Ectodermal cell (in vitro differentiated cells): ENCODE results near the gene TMEM72.

Source experiments
- H3K27ac ChIP-seq: 2 replicates; pipeline ENCODE4 v1.7.0; 2013; ENCODE audit warnings: mild to moderate bottlenecking, low read depth, low read length; ENCODE audit not compliant: insufficient read depth, poor library complexity, severe bottlenecking
- H3K27me3 ChIP-seq: 2 replicates; pipeline ENCODE4 v1.7.0; 2013; ENCODE audit warnings: mild to moderate bottlenecking, low read length; ENCODE audit not compliant: insufficient read depth, control insufficient read depth, poor library complexity, severe bottlenecking
- H3K36me3 ChIP-seq: one replicate; pipeline ENCODE4 v1.7.0; 2013; ENCODE audit warnings: low read length; ENCODE audit not compliant: control insufficient read depth, insufficient read depth
- H3K4me1 ChIP-seq: one replicate; pipeline ENCODE4 v1.7.0; 2013; ENCODE audit warnings: low read length; ENCODE audit not compliant: control insufficient read depth, insufficient read depth
- H3K4me3 ChIP-seq: 2 replicates; pipeline ENCODE4 v1.7.0; 2013; ENCODE audit warnings: low read depth, low read length, control low read depth; ENCODE audit not compliant: insufficient read depth
- H3K9me3 ChIP-seq: 2 replicates; pipeline ENCODE4 v1.7.0; 2013; ENCODE audit warnings: mild to moderate bottlenecking, low read length, moderate library complexity; ENCODE audit not compliant: control insufficient read depth
- WGBS, 2 experiments: methylation state at CpG; one replicate each; pipeline ENCODE4 v1.1.7; 2013; ENCODE audit warnings: missing lambda C conversion rate in 2 of 2; 5-methylcytosine and 5-hydroxymethylcytosine counted together

TMEM72 gene

GRCh38 chr10:44968091-44968490 lies 57.0 kb downstream of the TMEM72 start:
- Histone ChIP-seq H3K27ac (no peak overlapping the region), H3K27me3 (no peaks in the 10 kb centered on the region), H3K9me3 (no peaks in the 10 kb centered on the region), H3K4me3 (no peak overlapping the region), H3K4me1 (peaks cover 32% of the 10 kb centered on the region), H3K36me3 (no peaks in the 10 kb centered on the region)
- 90 to 91% methylated on average over 3 of the region's 3 CpGs for WGBS, 2 experiments

- Histone ChIP-seq H3K36me3 (no peaks in the 10 kb centered on the region), H3K27me3 (peaks cover 3% of the 10 kb centered on the region), H3K9me3 (no peaks in the 10 kb centered on the region), H3K4me1 (peaks cover 31% of the 10 kb centered on the region), H3K4me3 (no peak overlapping the region), H3K27ac (no peak overlapping the region)
- WGBS, 2 experiments: 90 to 93% methylated on average over 11 of the region's 11 CpGs
Observed at GRCh38 chr10:44968500-44969400, 57.6 kb downstream of the TMEM72 start.

GRCh38 chr10:44969854-44970253 lies 58.7 kb downstream of the TMEM72 start:
- Histone ChIP-seq H3K36me3 (no peaks in the 10 kb centered on the region), H3K4me1 (peaks cover 26% of the 10 kb centered on the region), H3K27ac (no peak overlapping the region), H3K9me3 (no peaks in the 10 kb centered on the region), H3K27me3 (peaks cover 13% of the 10 kb centered on the region), H3K4me3 (no peak overlapping the region)
- 92 to 96% methylated on average over 9 of the region's 9 CpGs for WGBS, 2 experiments

GRCh38 chr10:44970812-44971395 lies 59.8 kb downstream of the TMEM72 start:
- H3K27me3 ChIP-seq: peaks cover 19% of the 10 kb centered on the region
- H3K4me3 ChIP-seq: no peak overlapping the region
- H3K9me3 ChIP-seq: no peaks in the 10 kb centered on the region
- peaks cover 15% of the 10 kb centered on the region for H3K4me1 ChIP-seq
- H3K36me3 ChIP-seq: no peaks in the 10 kb centered on the region
- H3K27ac ChIP-seq: no peak overlapping the region
- 90 to 93% methylated on average over 8 of the region's 8 CpGs for WGBS, 2 experiments

GRCh38 chr10:44971434-44971833 lies 60.3 kb downstream of the TMEM72 start:
- WGBS, 2 experiments: 94% methylated on average over 11 of the region's 11 CpGs
- Histone ChIP-seq H3K9me3 (no peaks in the 10 kb centered on the region), H3K27me3 (peaks cover 21% of the 10 kb centered on the region), H3K27ac (no peak overlapping the region), H3K4me1 (peaks cover 13% of the 10 kb centered on the region), H3K4me3 (no peak overlapping the region), H3K36me3 (no peaks in the 10 kb centered on the region)

- H3K36me3 ChIP-seq: no peaks in the 10 kb centered on the region
- no peak overlapping the region for H3K4me3 ChIP-seq
- WGBS, 2 experiments: 91 to 93% methylated on average over 12 of the region's 12 CpGs
- no peaks in the 10 kb centered on the region for H3K9me3 ChIP-seq
- peaks cover 13% of the 10 kb centered on the region for H3K4me1 ChIP-seq
- H3K27me3 ChIP-seq: peaks cover 21% of the 10 kb centered on the region
- no peak overlapping the region for H3K27ac ChIP-seq
Observed at GRCh38 chr10:44971935-44972757, 61.0 kb downstream of the TMEM72 start.

GRCh38 chr10:44972874-44973306 lies 61.8 kb downstream of the TMEM72 start:
- H3K9me3 ChIP-seq: no peaks in the 10 kb centered on the region
- H3K4me1 ChIP-seq: peaks cover 13% of the 10 kb centered on the region
- no peaks in the 10 kb centered on the region for H3K36me3 ChIP-seq
- no peak overlapping the region for H3K27ac ChIP-seq
- 80 to 89% methylated on average over 6 of the region's 6 CpGs for WGBS, 2 experiments
- H3K4me3 ChIP-seq: no peak overlapping the region
- H3K27me3 ChIP-seq: peaks cover 21% of the 10 kb centered on the region

GRCh38 chr10:44973323-44974081 lies 62.4 kb downstream of the TMEM72 start:
- no peaks in the 10 kb centered on the region for H3K9me3 ChIP-seq
- H3K4me1 ChIP-seq: peaks cover 18% of the 10 kb centered on the region
- H3K27me3 ChIP-seq: peaks cover 21% of the 10 kb centered on the region
- 51 to 53% methylated on average over 18 of the region's 18 CpGs for WGBS, 2 experiments
- no peak overlapping the region for H3K4me3 ChIP-seq
- H3K36me3 ChIP-seq: no peaks in the 10 kb centered on the region
- H3K27ac ChIP-seq: no peak overlapping the region

- WGBS, 2 experiments: 37 to 45% methylated on average over 7 of the region's 7 CpGs
Observed at GRCh38 chr10:44974082-44974627, 63.0 kb downstream of the TMEM72 start.

More at GRCh38 chr10:44974082-44974627, 63.0 kb downstream of the TMEM72 start:
- Histone ChIP-seq H3K27ac (no peak overlapping the region), H3K4me3 (peak overlapping the region; percentile 24), H3K36me3 (no peaks in the 10 kb centered on the region), H3K27me3 (peaks cover 21% of the 10 kb centered on the region), H3K9me3 (no peaks in the 10 kb centered on the region), H3K4me1 (peaks cover 24% of the 10 kb centered on the region)
